PC-9 (cell line): ENCODE measurements around the gene NLRP4. TPM values are rescaled to one million over a fixed set of nuclear protein-coding genes. Genes with fewer than 3 reads are reported as not detected.
"Not testable (repeated sequence)": the region's sequence is repeated elsewhere in the genome, so short reads cannot be mapped to it uniquely, and the experiment has no call there.

Experiments
- BruUV-seq: library from RNA; stranded (reverse); fragments of 400-500 nt; replicated peaks from 2 replicates; lab custom pipeline; 2021; lab: Mats Ljungman, UMichigan
- CTCF ChIA-PET: fragments of 300-600 bp; sonication (Branson Sonifier 250); formaldehyde crosslinking; loops from one replicate; lab custom pipeline; 2022; ENCODE audit warnings: antibody characterized with exemption; lab: Charles Lee
- POLR2A ChIA-PET: fragments of 300-600 bp; sonication (Branson Sonifier 250); formaldehyde crosslinking; loops from one replicate; lab custom pipeline; 2022; ENCODE audit warnings: antibody characterized with exemption; ENCODE audit not compliant: unreplicated experiment; lab: Charles Lee
- DNase-seq, 2 experiments: peaks; one replicate each; pipeline versions ENCODE4 v3.0.0 to v3.0.0-alpha.2; 2015 to 2022; ENCODE audit warnings: mixed read lengths in 1 of 2
- H2AFZ ChIP-seq: fragments of 200-600 bp; sonication (generic); 2 replicates; pipeline ENCODE4 v1.8.1; 2017; ENCODE audit warnings: antibody characterized with exemption
- H3F3A ChIP-seq: fragments of 200-600 bp; sonication (generic); 2 replicates; pipeline ENCODE4 v1.8.1; 2017; ENCODE audit warnings: antibody characterized with exemption, mild to moderate bottlenecking, low read depth; ENCODE audit not compliant: insufficient read depth
- H3K27ac ChIP-seq: fragments of 200-600 bp; sonication (generic); 2 replicates; pipeline ENCODE4 v1.6.1; 2016; ENCODE audit warnings: mixed run types
- H3K27me3 ChIP-seq: fragments of 200-600 bp; sonication (generic); 2 replicates; pipeline ENCODE4 v1.6.1; 2016; ENCODE audit warnings: low read depth, mixed run types; ENCODE audit not compliant: insufficient read depth
- H3K36me3 ChIP-seq: fragments of 200-600 bp; sonication (generic); 2 replicates; pipeline ENCODE4 v1.6.1; 2016; ENCODE audit warnings: low read depth, mixed run types
- H3K4me1 ChIP-seq: fragments of 200-600 bp; sonication (generic); replicated peaks from 2 replicates; pipeline ENCODE4 v1.6.1; 2016; ENCODE audit warnings: mixed run types; ENCODE audit not compliant: insufficient read depth
- H3K4me2 ChIP-seq: fragments of 200-600 bp; sonication (generic); 2 replicates; pipeline ENCODE4 v1.6.1; 2017; ENCODE audit warnings: mixed run types
- H3K4me3 ChIP-seq: fragments of 200-600 bp; sonication (generic); 2 replicates; pipeline ENCODE4 v1.6.1; 2016; ENCODE audit warnings: mixed run types
- H3K79me2 ChIP-seq: fragments of 200-600 bp; sonication (generic); 2 replicates; pipeline ENCODE4 v1.6.1; 2017; ENCODE audit warnings: low read depth, mixed run types
- H3K9me2 ChIP-seq: fragments of 200-600 bp; sonication (generic); 2 replicates; pipeline ENCODE4 v1.8.1; 2017; ENCODE audit warnings: mild to moderate bottlenecking; ENCODE audit not compliant: insufficient read depth
- H3K9me3 ChIP-seq: fragments of 200-600 bp; sonication (generic); 2 replicates; pipeline ENCODE4 v1.8.1; 2016; ENCODE audit warnings: low read depth; ENCODE audit not compliant: insufficient read depth
- H4K20me1 ChIP-seq: fragments of 200-600 bp; sonication (generic); 2 replicates; pipeline ENCODE4 v1.8.1; 2017; ENCODE audit not compliant: insufficient read depth
- CTCF ChIP-seq: fragments of 200-600 bp; sonication (generic); conservative IDR thresholded peaks from 2 replicates; pipeline ENCODE4 v1.6.1; 2017; ENCODE audit warnings: mixed run types, antibody characterized with exemption, mild to moderate bottlenecking, moderate library complexity
- EZH2 ChIP-seq: fragments of 200-600 bp; sonication (generic); IDR thresholded peaks from 2 replicates; pipeline ENCODE4 v1.8.0; 2017; ENCODE audit warnings: antibody characterized with exemption, low read depth
- intact Hi-C: fragments of 100-400 bp; cut with micrococcal nuclease; formaldehyde crosslinking; loops from one replicate; pipeline ENCODE4 v1.10.0; 2022; ENCODE audit not compliant: unreplicated experiment
- total RNA-seq: library from RNA; stranded (reverse); gene quantifications from 2 replicates; pipeline ENCODE4 v1.2.3, GENCODE V29; 2021

Gene NLRP4
- total RNA-seq, 1 experiment from 2014 or later = 1.7 TPM

GRCh38 chr19:55927991-55928390, 91.7 kb downstream of the NLRP4 start:
- ChIA-PET CTCF (no interaction called here), POLR2A (no interaction called here)
- intact Hi-C loops = no loop called here
- H4K20me1 ChIP-seq = no peaks in the 10 kb centered on the region
- H3F3A ChIP-seq = no peaks in the 10 kb centered on the region
- H3K79me2 ChIP-seq = no peaks in the 10 kb centered on the region
- TF ChIP-seq EZH2 (no peak), CTCF (no peak)
- H3K9me3 ChIP-seq = no peaks in the 10 kb centered on the region
- H3K36me3 ChIP-seq = no peaks in the 10 kb centered on the region
- no peak overlapping the region for H3K27ac ChIP-seq
- H3K4me1 ChIP-seq = no peaks in the 10 kb centered on the region
- peaks cover 60% of the 10 kb centered on the region for H3K27me3 ChIP-seq
- H3K4me3 ChIP-seq = no peak overlapping the region
- H3K4me2 ChIP-seq = no peak overlapping the region
- H2AFZ ChIP-seq = no peak overlapping the region
- DNase-seq = no peak
- BruUV-seq = no TSS peak
- no peaks in the 10 kb centered on the region for H3K9me2 ChIP-seq

DNA sequence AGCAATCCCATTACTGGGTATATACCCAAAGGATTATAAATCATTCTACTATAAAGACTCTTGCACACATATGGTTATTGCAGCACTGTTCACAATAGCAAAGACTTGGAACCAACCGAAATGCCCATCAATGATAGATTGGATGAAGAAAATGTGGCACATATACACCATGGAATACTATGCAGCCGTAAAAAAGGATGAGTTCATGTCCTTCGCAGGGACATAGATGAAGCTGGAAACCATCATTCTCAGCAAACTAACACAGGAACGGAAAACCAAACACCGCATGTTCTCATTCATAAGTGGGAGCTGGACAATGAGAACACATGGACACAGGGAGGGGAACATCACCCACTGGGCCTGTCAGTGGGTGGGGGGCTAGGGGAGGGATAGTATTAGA, 92.9 kb downstream of the NLRP4 start:
- CTCF ChIA-PET, H3K27ac ChIP-seq, intact Hi-C loops, H3K9me3 ChIP-seq, H4K20me1 ChIP-seq, H3K4me2 ChIP-seq, H3K4me3 ChIP-seq, POLR2A ChIA-PET, H3K36me3 ChIP-seq, H3F3A ChIP-seq, DNase-seq, H2AFZ ChIP-seq, H3K9me2 ChIP-seq, H3K79me2 ChIP-seq, BruUV-seq, H3K4me1 ChIP-seq: not testable (repeated sequence)
- H3K27me3 ChIP-seq = peaks cover 72% of the 10 kb centered on the region

DNA sequence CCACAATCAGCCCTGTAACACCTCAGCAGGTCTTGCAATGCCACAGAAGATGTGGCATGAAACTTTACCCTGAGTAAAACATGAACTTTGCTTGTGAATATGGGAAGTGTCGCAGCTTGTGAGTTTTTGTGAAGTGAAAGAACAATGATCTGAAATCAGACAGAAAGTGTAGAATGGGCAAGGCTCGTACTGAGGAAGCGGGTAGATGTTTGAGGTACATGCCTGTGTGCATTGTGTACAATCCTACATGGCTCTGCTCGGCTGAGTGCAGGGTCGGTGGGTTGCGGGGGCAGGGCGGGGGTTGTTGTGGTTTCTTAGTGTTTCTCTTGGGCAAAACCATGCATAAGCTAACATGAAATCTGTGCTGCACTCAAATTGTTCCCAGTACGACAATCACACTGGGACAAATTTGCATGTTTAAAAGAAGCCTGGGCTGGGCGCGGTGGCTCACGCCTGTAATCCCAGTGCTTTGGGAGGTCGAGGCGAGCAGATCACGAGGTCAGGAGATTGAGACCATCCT, 94.7 kb downstream of the NLRP4 start:
- TF ChIP-seq CTCF (no peak), EZH2 (no peak)
- Histone ChIP-seq H3F3A (no peaks in the 10 kb centered on the region), H3K4me1 (no peaks in the 10 kb centered on the region), H4K20me1 (no peaks in the 10 kb centered on the region), H3K9me2 (no peaks in the 10 kb centered on the region), H3K9me3 (no peaks in the 10 kb centered on the region), H3K4me2 (no peak overlapping the region), H3K4me3 (no peak overlapping the region), H2AFZ (no peak overlapping the region), H3K79me2 (no peaks in the 10 kb centered on the region), H3K27me3 (peaks cover 89% of the 10 kb centered on the region), H3K27ac (no peak overlapping the region), H3K36me3 (no peaks in the 10 kb centered on the region)
- DNase-seq = no peak
- intact Hi-C loops = no loop called here
- POLR2A ChIA-PET = no interaction called here
- BruUV-seq = no TSS peak
- CTCF ChIA-PET = no interaction called here

Other genes with a start within 250 kb of the NLRP4 start
- gene FIZ1, start 237.0 kb upstream of the NLRP4 start, total RNA-seq = 25.2 and 25.4 TPM in 2 replicates
- gene ZNF524, start 236.3 kb upstream of the NLRP4 start, total RNA-seq = 30.0 and 37.0 TPM in 2 replicates
- 26.8 and 30.3 TPM in 2 replicates for gene ZNF865, start 230.9 kb upstream of the NLRP4 start, total RNA-seq
- gene ZNF784, start 212.0 kb upstream of the NLRP4 start, total RNA-seq = 5.4 and 7.7 TPM in 2 replicates
- 56.6 and 64.7 TPM in 2 replicates for gene ZNF580, start 195.5 kb upstream of the NLRP4 start, total RNA-seq
- gene ZNF581, start 192.9 kb upstream of the NLRP4 start, total RNA-seq = 53.5 and 81.9 TPM in 2 replicates
- gene CCDC106, start 188.3 kb upstream of the NLRP4 start, total RNA-seq = 3.2 and 6.7 TPM in 2 replicates
- 252 and 323 TPM in 2 replicates for gene U2AF2, start 181.5 kb upstream of the NLRP4 start, total RNA-seq
- 232 and 274 TPM in 2 replicates for gene EPN1, start 161.3 kb upstream of the NLRP4 start, total RNA-seq
- not detected in 2 replicates for gene NLRP9, start 98.1 kb upstream of the NLRP4 start, total RNA-seq
- not detected in 2 replicates for gene RFPL4A, start 77.4 kb upstream of the NLRP4 start, total RNA-seq
- not detected in 2 replicates for gene RFPL4AL1, start 67.4 kb upstream of the NLRP4 start, total RNA-seq
- not detected in 2 replicates for gene NLRP11, start 4.5 kb upstream of the NLRP4 start, total RNA-seq
- not detected in 2 replicates for gene NLRP13, start 95.8 kb downstream of the NLRP4 start, total RNA-seq
- not detected in 2 replicates for gene NLRP8, start 111.3 kb downstream of the NLRP4 start, total RNA-seq
- gene NLRP5, start 150.2 kb downstream of the NLRP4 start, total RNA-seq = not detected in 2 replicates